NCI-H446 (cell line): ENCODE measurements around the gene ALG1.
A peak's percentile ranks its signal among the peaks of the same experiment; 100 is the strongest.
"Not testable (repeated sequence)": the region's sequence is repeated elsewhere in the genome, so short reads cannot be mapped to it uniquely, and the experiment has no call there.

Source experiments
- DNase-seq, 2 experiments: peaks; one replicate each; lab custom pipeline; 2025; lab: John Stamatoyannopoulos, UW

ALG1 gene

DNA sequence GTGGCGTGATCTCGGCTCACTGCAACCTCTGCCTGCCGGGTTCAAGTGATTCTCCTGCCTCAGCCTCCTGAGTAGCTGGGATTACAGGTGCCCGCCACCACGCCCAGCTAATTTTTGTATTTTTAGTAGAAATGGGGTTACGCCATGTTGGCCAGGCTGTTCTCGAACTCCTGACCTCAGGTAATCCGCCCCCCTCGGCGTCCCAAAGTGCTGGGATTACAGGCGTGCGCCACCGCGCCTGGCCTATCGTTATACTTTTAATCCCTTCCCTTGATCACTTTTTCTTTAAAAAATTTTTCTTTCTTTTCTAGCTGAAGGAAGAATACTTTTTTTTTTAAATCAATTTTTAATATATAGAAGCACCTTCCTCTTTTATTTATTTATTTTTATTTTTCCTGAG, 2.1 kb downstream of the ALG1 start:
- DNase-seq = not testable (repeated sequence)

GRCh38 chr16:5075637-5076036, 4.0 kb downstream of the ALG1 start:
- no peak for DNase-seq

DNA sequence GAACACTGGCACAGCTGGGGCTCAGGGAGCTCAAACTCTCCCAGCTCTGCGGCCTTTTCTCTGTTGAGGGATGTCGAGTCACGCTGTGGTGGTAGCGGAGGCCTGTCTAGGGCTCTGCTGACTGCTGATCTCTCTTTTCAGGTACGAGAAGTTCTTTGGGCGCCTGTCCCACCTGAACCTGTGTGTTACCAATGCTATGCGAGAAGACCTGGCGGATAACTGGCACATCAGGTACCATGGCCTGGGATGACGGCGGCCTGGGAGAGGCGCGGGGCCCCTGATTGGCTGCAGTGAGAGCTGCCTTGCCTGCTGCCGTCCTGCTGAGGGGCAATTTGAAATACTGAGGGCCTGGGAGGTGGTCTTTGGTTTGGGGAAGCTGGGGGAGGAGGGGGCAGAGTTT, 5.7 kb downstream of the ALG1 start:
- no peak for DNase-seq

DNA sequence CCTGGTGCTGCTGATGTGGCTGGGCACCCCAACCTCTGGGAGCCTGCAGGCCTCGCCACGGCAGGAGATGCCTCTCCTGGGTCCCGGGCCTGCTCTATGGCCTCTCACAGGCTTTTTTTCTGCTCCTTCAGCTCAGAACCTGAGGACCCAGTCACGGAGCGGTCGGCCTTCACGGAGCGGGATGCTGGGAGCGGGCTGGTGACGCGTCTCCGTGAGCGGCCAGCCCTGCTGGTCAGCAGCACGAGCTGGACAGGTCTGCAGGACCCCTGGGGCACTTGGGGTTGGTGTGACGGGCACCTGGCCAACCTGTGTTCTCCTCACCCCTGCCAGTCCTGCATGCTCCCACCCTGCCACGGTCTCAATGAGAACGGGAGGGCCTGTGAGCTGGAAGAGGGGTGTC, 7.0 kb downstream of the ALG1 start:
- no peak for DNase-seq

- DNase-seq = not testable (repeated sequence)
Observed at GRCh38 chr16:5080461-5080860, 8.8 kb downstream of the ALG1 start.

GRCh38 chr16:5080996-5081395, 9.4 kb downstream of the ALG1 start:
- not testable (repeated sequence) for DNase-seq

GRCh38 chr16:5083646-5084045, 12.0 kb downstream of the ALG1 start:
- DNase-seq = not testable (repeated sequence)

DNA sequence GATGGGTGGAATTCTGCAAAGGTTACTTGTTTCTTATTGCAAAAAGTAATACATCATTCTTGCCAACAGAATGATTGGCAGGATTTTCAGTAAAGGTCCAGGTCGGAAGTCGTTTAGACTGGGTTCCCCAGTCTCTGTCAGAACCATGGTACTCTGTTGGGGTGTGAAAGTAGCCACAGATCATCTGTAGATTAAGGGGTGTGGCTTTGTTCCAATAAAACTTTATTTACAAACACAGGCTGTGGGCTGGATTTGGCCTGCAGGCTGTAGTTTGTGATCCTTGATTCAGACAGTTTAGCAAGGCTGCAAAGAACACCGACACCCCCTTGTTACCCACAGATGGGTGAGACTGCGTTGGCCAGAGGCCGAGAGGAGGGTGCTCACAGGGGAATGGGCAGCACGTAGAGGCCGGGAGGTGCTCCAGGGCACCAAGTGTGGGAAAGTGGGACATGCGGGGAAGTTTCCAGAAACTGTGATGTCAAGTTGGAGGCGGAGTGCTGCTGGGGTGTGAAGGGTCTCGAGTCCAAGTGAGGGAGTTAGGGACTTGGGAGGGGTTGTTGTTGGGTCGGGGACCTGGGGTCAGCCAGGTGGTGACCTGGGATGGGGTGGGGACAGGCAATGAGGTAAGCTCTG, 12.6 kb downstream of the ALG1 start:
- DNase-seq = not testable (repeated sequence)

- DNase-seq = peak in 1 of 2 experiments; percentile 37
Observed at GRCh38 chr16:5084802-5085201, 13.2 kb downstream of the ALG1 start.

- not testable (repeated sequence) for DNase-seq
Observed at GRCh38 chr16:5085716-5086115, 14.1 kb downstream of the ALG1 start.

DNA sequence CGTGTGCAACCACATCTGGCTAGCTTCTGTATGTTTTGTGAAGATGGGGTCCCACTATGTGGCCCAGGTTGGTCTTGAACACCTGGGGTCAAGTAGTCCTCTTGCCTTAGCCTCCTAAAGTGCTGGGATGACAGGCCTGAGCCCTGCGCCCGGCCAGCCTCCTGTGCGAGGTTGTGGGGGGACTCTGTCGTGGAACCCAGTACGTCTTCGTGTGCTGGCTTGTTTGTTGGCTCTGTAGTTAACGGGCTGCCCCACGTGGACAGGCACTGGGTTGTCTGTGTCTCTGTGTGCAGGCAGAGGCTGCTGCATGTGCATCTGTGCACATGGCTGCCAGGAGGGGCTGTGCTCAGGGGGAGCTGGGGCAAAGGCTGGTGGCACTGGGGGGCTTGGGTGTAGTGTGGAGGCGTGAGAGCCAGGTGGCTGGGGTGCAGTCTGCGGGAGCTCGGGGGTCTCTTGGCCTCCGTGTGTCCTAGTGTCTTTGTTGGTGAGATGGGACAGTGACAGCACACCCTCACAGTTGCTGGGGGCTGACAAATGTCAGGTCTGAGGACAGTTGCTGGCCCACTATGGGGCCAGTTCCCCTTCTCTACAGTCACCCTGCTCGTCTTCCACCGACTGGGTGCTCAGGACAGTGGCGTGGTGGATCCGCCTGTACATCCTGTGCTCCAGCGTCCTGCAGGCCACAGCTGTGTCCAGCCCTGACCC, 16.6 kb downstream of the ALG1 start:
- not testable (repeated sequence) for DNase-seq

DNA sequence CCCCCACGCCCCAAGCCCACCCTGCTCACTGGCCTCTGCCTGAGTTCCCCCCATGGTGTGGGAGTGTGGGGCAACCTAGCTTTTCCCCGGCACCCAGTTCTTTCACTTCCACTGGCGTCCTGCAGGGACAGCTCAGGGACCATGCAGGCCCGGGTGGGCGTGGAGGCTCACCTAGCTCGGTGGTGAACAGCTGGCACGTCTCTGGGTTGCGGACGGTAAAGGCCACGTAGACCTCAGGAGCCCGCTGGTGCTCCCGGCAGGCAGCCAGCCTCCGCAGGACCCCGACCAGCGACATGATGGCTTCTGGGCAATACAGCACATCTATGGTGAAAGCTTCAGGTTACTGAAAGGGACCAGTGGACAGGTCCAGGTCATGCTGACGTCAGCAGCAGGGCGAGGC, 17.3 kb downstream of the ALG1 start:
- DNase-seq = not testable (repeated sequence)

DNA sequence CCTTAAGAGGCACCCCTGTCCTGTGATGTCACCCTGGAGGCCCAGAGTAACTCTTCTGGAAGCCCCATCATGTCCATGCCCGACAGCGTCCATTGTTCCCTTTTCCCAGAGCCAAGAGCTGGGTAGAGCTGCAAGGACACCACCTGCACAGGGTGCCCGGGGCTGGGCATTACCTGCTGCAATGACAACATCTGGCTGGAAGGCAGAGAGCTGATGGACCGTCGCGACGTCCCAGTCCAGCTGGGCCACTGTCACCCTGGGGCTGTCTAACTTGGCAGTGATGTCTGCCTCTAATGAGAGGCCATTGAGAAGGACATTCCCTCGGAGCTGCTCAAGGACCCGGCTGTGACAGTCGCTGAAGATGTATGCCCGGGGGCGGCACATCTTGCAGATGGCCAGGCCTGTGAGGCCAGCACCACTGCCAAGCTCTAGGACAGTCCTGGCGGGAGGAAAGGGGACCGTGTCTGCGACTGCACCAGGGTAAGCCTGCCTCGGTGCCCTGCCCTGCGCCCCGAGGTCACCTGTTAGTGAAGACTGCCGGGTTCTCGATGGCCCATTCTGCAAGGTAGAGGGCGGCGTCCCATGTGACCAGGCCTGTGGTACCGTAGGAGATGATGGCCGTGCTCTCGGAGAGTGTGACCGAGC, 18.4 kb downstream of the ALG1 start:
- not testable (repeated sequence) for DNase-seq

DNA sequence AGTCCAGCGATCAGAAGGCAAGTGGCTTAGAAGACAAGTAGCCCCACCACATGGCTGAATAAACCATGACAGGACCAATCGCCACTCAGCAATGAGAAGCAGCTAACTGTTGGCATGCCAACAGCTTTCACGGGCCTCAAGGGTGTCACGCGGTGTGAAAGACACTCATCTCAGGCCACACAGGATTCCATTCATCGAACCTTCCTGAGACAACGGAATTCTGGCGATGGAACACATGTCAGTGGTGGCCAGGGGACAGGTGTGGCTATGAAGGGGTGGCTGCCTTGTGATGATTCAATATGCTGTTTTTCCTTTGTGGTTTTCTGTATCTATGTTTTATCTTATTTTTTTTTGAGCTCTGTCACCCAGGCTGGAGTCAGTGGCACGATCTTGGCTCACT, 18.9 kb downstream of the ALG1 start:
- not testable (repeated sequence) for DNase-seq

DNA sequence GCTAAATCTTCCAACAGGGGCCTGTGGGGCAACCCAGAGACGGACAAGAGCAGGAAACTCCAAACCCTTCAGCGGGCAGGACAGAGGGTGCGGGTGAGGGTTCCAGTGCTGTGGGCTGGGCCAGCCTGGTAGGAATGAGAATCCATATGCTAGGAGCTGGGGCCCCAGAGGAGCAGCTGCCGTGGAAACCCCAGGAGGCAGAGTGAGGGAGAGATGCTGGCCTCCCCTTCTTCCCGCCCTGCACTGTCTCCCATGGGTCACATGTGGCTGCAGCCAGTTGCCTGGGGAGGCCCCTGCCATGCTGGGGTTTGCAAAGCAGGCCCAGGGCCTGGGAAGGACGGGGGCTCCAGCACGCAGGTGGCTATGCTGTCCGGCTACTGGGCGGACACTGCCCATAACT, 21.4 kb downstream of the ALG1 start:
- DNase-seq = not testable (repeated sequence)

GRCh38 chr16:5093746-5094145, 22.1 kb downstream of the ALG1 start:
- not testable (repeated sequence) for DNase-seq

GRCh38 chr16:5095145-5095830, 23.6 kb downstream of the ALG1 start:
- not testable (repeated sequence) for DNase-seq

DNA sequence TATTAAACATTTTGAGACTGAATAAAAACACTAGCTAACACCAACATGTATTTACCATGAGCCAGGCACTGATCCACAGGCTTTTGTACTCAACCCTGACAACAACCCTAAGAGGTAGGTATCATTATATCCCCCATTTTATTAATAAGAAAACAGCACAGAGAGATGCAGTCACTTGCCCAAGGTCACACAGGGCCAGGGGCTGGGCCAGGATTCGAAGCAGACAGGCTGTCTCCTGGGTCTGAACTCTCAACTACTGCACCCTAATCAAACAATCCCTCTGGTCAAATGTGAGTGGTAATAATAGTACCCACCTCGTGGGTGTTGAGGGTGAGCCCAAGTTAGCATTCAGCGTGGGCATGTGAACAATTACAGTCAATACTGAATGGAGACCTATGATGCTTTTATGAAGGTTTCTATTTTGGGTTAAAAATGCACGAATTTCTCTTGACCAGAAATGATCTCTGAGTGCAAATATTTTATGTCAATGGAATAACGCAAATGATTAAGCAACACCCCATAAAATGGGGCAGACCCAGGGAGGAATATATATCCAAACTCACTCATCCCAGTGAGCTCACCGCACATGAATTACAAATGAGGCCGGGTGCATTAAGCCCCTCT, 24.9 kb downstream of the ALG1 start:
- DNase-seq = not testable (repeated sequence)

DNA sequence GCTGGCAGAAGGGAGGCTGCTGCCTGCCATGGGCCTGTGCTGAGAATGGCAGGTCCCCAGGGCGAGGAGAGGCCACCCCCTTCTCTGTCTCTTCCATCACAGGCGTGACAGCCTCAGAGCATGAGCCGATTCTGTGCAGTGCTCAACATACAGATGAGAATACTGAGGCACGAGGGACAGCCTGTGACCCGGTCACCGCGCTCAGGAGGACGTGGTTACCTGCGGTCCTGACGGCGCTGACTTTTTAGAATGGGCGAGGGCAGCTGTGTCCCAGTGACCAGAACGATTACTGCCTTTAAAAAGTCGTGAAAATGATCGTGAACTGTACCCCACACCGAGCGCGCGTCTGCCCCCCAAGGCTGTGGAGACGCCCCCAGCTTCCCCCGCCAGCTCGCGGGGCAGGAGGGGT, 25.4 kb downstream of the ALG1 start:
- peak in 1 of 2 experiments; percentile 25 for DNase-seq

GRCh38 chr16:5097470-5098220, 26.0 kb downstream of the ALG1 start, which contains the start of gene EEF2KMT:
Gene EEF2KMT (minus strand): TSS chr16:5097795. CDS start chr16:5097739, 56 bp downstream.
- peak; percentile 97 to 100 for DNase-seq
